H1 (cell line): ENCODE results near the gene PSMA2. TPM values are rescaled to one million over a fixed set of nuclear protein-coding genes. Genes with fewer than 3 reads are reported as not detected.

Source experiments
- CTCF ChIA-PET: fragments of 300-600 bp; sonication (Branson Sonifier 250); formaldehyde crosslinking; loops from one replicate; lab custom pipeline; 2021; ENCODE audit not compliant: partially characterized antibody; lab: Charles Lee
- POLR2A ChIA-PET: fragments of 300-600 bp; sonication (Branson Sonifier 250); formaldehyde crosslinking; loops from one replicate; lab custom pipeline; 2021; ENCODE audit warnings: inconsistent platforms; ENCODE audit not compliant: partially characterized antibody; lab: Charles Lee
- DNase-seq, 2 experiments: peaks; one replicate each; pipeline versions ENCODE4 v3.0.0 to v3.0.0-alpha.2; 2010 to 2022; ENCODE audit warnings: low spot score in 2 of 2, low read depth in 1 of 2, mixed read lengths in 1 of 2
- FAIRE-seq: peaks from 2 replicates; lab custom pipeline; 2011; peaks lifted over from hg19 to GRCh38; lab: Jason Lieb, UNC
- H2AFZ ChIP-seq: 2 replicates; pipeline ENCODE4 v1.8.1; 2012; ENCODE audit warnings: low read length, inconsistent platforms
- H2AK5ac ChIP-seq: 2 replicates; pipeline ENCODE4 v1.6.1; 2013; ENCODE audit warnings: low read depth, low read length
- H2BK120ac ChIP-seq: replicated peaks from 2 replicates; pipeline ENCODE3; 2013; ENCODE audit warnings: low read depth, low read length, inconsistent platforms
- H2BK12ac ChIP-seq: 2 replicates; pipeline ENCODE4 v1.6.1; 2013; ENCODE audit warnings: low read depth, low read length
- H2BK15ac ChIP-seq: 2 replicates; pipeline ENCODE4 v1.6.1; 2013; ENCODE audit warnings: low read length
- H2BK20ac ChIP-seq: 2 replicates; pipeline ENCODE4 v1.6.1; 2013; ENCODE audit warnings: low read length
- H2BK5ac ChIP-seq: 2 replicates; pipeline ENCODE4 v1.6.1; 2013; ENCODE audit warnings: low read depth, low read length
- H3K14ac ChIP-seq: 2 replicates; pipeline ENCODE4 v1.6.1; 2013; ENCODE audit warnings: inconsistent platforms; ENCODE audit not compliant: insufficient read length
- H3K18ac ChIP-seq: 2 replicates; pipeline ENCODE4 v1.6.1; 2013; ENCODE audit warnings: low read length; ENCODE audit errors: extremely low read depth
- H3K23ac ChIP-seq: 2 replicates; pipeline ENCODE4 v1.6.1; 2013; ENCODE audit warnings: inconsistent platforms; ENCODE audit not compliant: insufficient read length
- H3K23me2 ChIP-seq: 2 replicates; pipeline ENCODE4 v1.6.1; 2013; ENCODE audit warnings: low read depth, low read length
- H3K27ac ChIP-seq: 2 replicates; pipeline ENCODE4 v1.6.1; 2011; ENCODE audit warnings: low read depth, low read length, inconsistent platforms
- H3K27me3 ChIP-seq, 4 experiments: replicated peaks in 1 of 4; 1 replicate in 1 of 4; 2 replicates in 3 of 4; pipeline versions ENCODE4 v1.6.1 to v1.8.1; 2011 to 2013; ENCODE audit warnings: low read length in 3 of 4, mild to moderate bottlenecking in 3 of 4, inconsistent platforms in 2 of 4, mixed read lengths in 2 of 4, moderate library complexity in 1 of 4; ENCODE audit not compliant: control insufficient read depth in 3 of 4, insufficient read depth in 3 of 4; ENCODE audit errors: extremely low read depth in 1 of 4
- H3K36me3 ChIP-seq, 4 experiments: 2 replicates each; pipeline versions ENCODE4 v1.6.1 to v1.8.1; 2011 to 2013; ENCODE audit warnings: mild to moderate bottlenecking in 4 of 4, low read length in 3 of 4, moderate library complexity in 2 of 4, control low read depth in 1 of 4, inconsistent platforms in 1 of 4; ENCODE audit not compliant: insufficient read depth in 4 of 4, control insufficient read depth in 2 of 4
- H3K4ac ChIP-seq: replicated peaks from 2 replicates; pipeline ENCODE3; 2013; ENCODE audit warnings: low read length, low read depth, mixed read lengths, inconsistent platforms; ENCODE audit not compliant: insufficient read length
- H3K4me1 ChIP-seq, 4 experiments: replicated peaks in 1 of 4; 1 replicate in 1 of 4; 2 replicates in 3 of 4; pipeline versions ENCODE4 v1.6.1 to v1.8.1; 2011 to 2013; ENCODE audit warnings: low read length in 3 of 4, inconsistent platforms in 2 of 4, mixed read lengths in 1 of 4; ENCODE audit not compliant: insufficient read depth in 4 of 4, control insufficient read depth in 3 of 4
- H3K4me2 ChIP-seq, 2 experiments: 2 replicates each; pipeline versions ENCODE4 v1.6.1 to v1.8.1; 2011 to 2013; ENCODE audit warnings: low read depth in 2 of 2, low read length in 2 of 2, control low read depth in 1 of 2, inconsistent platforms in 1 of 2, mild to moderate bottlenecking in 1 of 2; ENCODE audit not compliant: insufficient read depth in 1 of 2
- H3K4me3 ChIP-seq, 4 experiments: fragments of 200-600, 300-600 bp in 1 of 4; sonication (generic), shearing (Covaris generic), sonication (Bioruptor Twin) in 1 of 4; 2 replicates each; pipeline versions ENCODE4 v1.5.1 to v1.8.1; 2011 to 2016; ENCODE audit warnings: low read length in 4 of 4, low read depth in 3 of 4, control low read depth in 2 of 4, inconsistent platforms in 2 of 4, mild to moderate bottlenecking in 2 of 4, mixed read lengths in 1 of 4, moderate library complexity in 1 of 4; ENCODE audit not compliant: insufficient read depth in 2 of 4; ENCODE audit errors: extremely low read depth in 1 of 4
- H3K56ac ChIP-seq: replicated peaks from 2 replicates; pipeline ENCODE3; 2013; ENCODE audit warnings: low read depth, mild to moderate bottlenecking, mixed read lengths, low read length, inconsistent platforms; ENCODE audit not compliant: insufficient read length
- H3K79me1 ChIP-seq: 2 replicates; pipeline ENCODE4 v1.6.1; 2013; ENCODE audit warnings: low read depth, low read length, control low read depth
- H3K79me2 ChIP-seq, 2 experiments: 2 replicates each; pipeline versions ENCODE4 v1.6.1 to v1.8.1; 2012 to 2013; ENCODE audit warnings: low read length in 2 of 2, mild to moderate bottlenecking in 2 of 2, inconsistent platforms in 1 of 2; ENCODE audit not compliant: insufficient read depth in 2 of 2, control insufficient read depth in 1 of 2
- H3K9ac ChIP-seq, 4 experiments: replicated peaks in 1 of 4; 1 replicate in 1 of 4; 2 replicates in 3 of 4; pipeline versions ENCODE4 v1.6.1 to v1.8.1; 2011 to 2013; ENCODE audit warnings: low read depth in 3 of 4, low read length in 3 of 4, control low read depth in 2 of 4, mild to moderate bottlenecking in 2 of 4, moderate library complexity in 2 of 4, inconsistent platforms in 1 of 4; ENCODE audit errors: extremely low read depth in 1 of 4
- H3K9me3 ChIP-seq, 2 experiments: 2 replicates each; pipeline versions ENCODE4 v1.6.1 to v1.8.1; 2012 to 2013; ENCODE audit warnings: mild to moderate bottlenecking in 2 of 2, moderate library complexity in 2 of 2, control low read depth in 1 of 2, inconsistent platforms in 1 of 2, low read depth in 1 of 2, low read length in 1 of 2, mixed read lengths in 1 of 2; ENCODE audit not compliant: insufficient read depth in 2 of 2
- H4K20me1 ChIP-seq, 2 experiments: replicated peaks in 1 of 2; 2 replicates each; pipeline versions ENCODE3 to v1.8.1; 2011 to 2013; ENCODE audit warnings: inconsistent platforms in 2 of 2, low read length in 2 of 2, mild to moderate bottlenecking in 1 of 2; ENCODE audit not compliant: insufficient read depth in 2 of 2, control insufficient read depth in 1 of 2
- H4K5ac ChIP-seq: 2 replicates; pipeline ENCODE4 v1.6.1; 2013; ENCODE audit warnings: low read length, low read depth, mixed read lengths, inconsistent platforms; ENCODE audit not compliant: insufficient read length
- H4K8ac ChIP-seq: 2 replicates; pipeline ENCODE4 v1.8.0; 2013; ENCODE audit warnings: mild to moderate bottlenecking, moderate library complexity, low read length, inconsistent platforms; ENCODE audit not compliant: insufficient read depth; ENCODE audit errors: extremely low read depth
- H4K91ac ChIP-seq: replicated peaks from 2 replicates; pipeline ENCODE3; 2013; ENCODE audit warnings: low read length, mixed read lengths, inconsistent platforms; ENCODE audit not compliant: insufficient read length
- ATF2 ChIP-seq: IDR thresholded peaks from 2 replicates; pipeline ENCODE4 v1.6.1; 2012; ENCODE audit warnings: low read length, inconsistent platforms
- CBX5 ChIP-seq: fragments of 300-800, 300-1000 bp; sonication (generic); IDR thresholded peaks from 2 replicates; pipeline ENCODE4 v1.7.1; 2016; ENCODE audit warnings: antibody characterized with exemption, low read length, low read depth
- EZH2 ChIP-seq: fragments of 200-600 bp; sonication (generic); IDR thresholded peaks from 2 replicates; pipeline ENCODE4 v1.7.1; 2012; ENCODE audit warnings: low read depth, mild to moderate bottlenecking, moderate library complexity, low read length, inconsistent platforms; ENCODE audit not compliant: severe bottlenecking
- JUN ChIP-seq: IDR thresholded peaks from 2 replicates; pipeline ENCODE4 v1.6.1; 2011; ENCODE audit warnings: low read depth, mild to moderate bottlenecking, improper control_type of control experiment, low read length
- JUND ChIP-seq: IDR thresholded peaks from 2 replicates; pipeline ENCODE4 v1.6.1; 2011; ENCODE audit warnings: mild to moderate bottlenecking, improper control_type of control experiment, low read length
- NANOG ChIP-seq: IDR thresholded peaks from 2 replicates; pipeline ENCODE4 v1.6.1; 2011; ENCODE audit warnings: low read length, low read depth, mild to moderate bottlenecking, inconsistent platforms; ENCODE audit not compliant: insufficient read depth, poor library complexity, severe bottlenecking
- POU5F1 ChIP-seq: IDR thresholded peaks from 2 replicates; pipeline ENCODE4 v1.6.1; 2011; ENCODE audit warnings: low read depth, mild to moderate bottlenecking, low read length, moderate library complexity
- SIN3A ChIP-seq, 2 experiments: IDR thresholded peaks in 1 of 2; conservative IDR thresholded peaks in 1 of 2; 2 replicates each; pipeline ENCODE4 v1.6.1; 2011 to 2012; ENCODE audit warnings: low read length in 2 of 2, improper control_type of control experiment in 1 of 2, low read depth in 1 of 2, mild to moderate bottlenecking in 1 of 2
- SP4 ChIP-seq: IDR thresholded peaks from 2 replicates; pipeline ENCODE4 v1.6.1; 2012; ENCODE audit warnings: low read length, inconsistent platforms
- YY1 ChIP-seq: IDR thresholded peaks from 2 replicates; pipeline ENCODE4 v1.6.1; 2011; ENCODE audit warnings: low read depth, mild to moderate bottlenecking, low read length
- WGBS, 2 experiments: shearing (Covaris generic) in 1 of 2; methylation state at CpG; one replicate each; pipeline versions ENCODE4 v1.1.6 to v1.1.7; 2013 to 2015; ENCODE audit warnings: low lambda C conversion rate in 2 of 2, mixed read lengths in 2 of 2, inconsistent platforms in 1 of 2, low coverage in 1 of 2, missing lambda C conversion rate in 1 of 2; ENCODE audit not compliant: insufficient replicate concordance in 2 of 2, insufficient coverage in 1 of 2, insufficient read length in 1 of 2; ENCODE audit errors: extremely low coverage in 1 of 2, missing lambda C conversion rate in 1 of 2; 5-methylcytosine and 5-hydroxymethylcytosine counted together
- polyA plus RNA-seq, 7 experiments: library from polyadenylated mRNA; depleted of rRNA in 3 of 7; stranded (reverse) in 5 of 7; unstranded in 2 of 7; fragments of >200 nt in 5 of 7; fragments of 200-250 nt in 2 of 7; gene quantifications; 1 replicate in 5 of 7; 2 replicates in 1 of 7; 4 replicates in 1 of 7; pipeline versions ENCODE4 v1.2.1 to v1.2.3, GENCODE V29; 2011 to 2013; ENCODE audit warnings: missing spikeins in 2 of 7, mixed read lengths in 2 of 7
- total RNA-seq: library from RNA; stranded (reverse); fragmentation: NEBNext Ultra II Directional; extraction: Animal tissue kit (Norgen Biotek cat#: 25700); gene quantifications from 2 replicates; pipeline ENCODE4 v1.2.1, GENCODE V29; 2021
- TF ChIP-seq, protein P1 (sequence below): IDR thresholded peaks from 2 replicates; pipeline ENCODE4 v1.6.1; 2011; ENCODE audit warnings: low read depth, mild to moderate bottlenecking, low read length; ENCODE audit not compliant: insufficient read depth

The PSMA2 gene
- total and polyA plus RNA-seq, 2 of the 8 experiments (the other 6 are each of a cell fraction or from before 2014, with no cell fraction given) = 211 to 259 TPM

- H3K27me3 ChIP-seq = no peaks in the 10 kb centered on the region
- no peak overlapping the region for H3K9ac ChIP-seq
- H4K5ac ChIP-seq = no peak overlapping the region
- H4K20me1 ChIP-seq = no peaks in the 10 kb centered on the region
- CTCF ChIA-PET = interaction anchor here (0.6 to 2.3 kb wide), 2 partner anchors 9 to 332 kb away, joined by 3 to 7 read pairs; no protein-coding TSS in a partner anchor
- no peak overlapping the region for H2BK5ac ChIP-seq
- H3K4me3 ChIP-seq = no peak overlapping the region
- H2AK5ac ChIP-seq = no peak overlapping the region
- H3K56ac ChIP-seq = no peak overlapping the region
- no peak overlapping the region for H2BK20ac ChIP-seq
- H3K14ac ChIP-seq = no peak overlapping the region
- no peak overlapping the region for H3K27ac ChIP-seq
- H3K18ac ChIP-seq = no peak overlapping the region
- H2BK15ac ChIP-seq = no peak overlapping the region
- WGBS, 2 experiments = 65% methylated on average over 3 of the region's 3 CpGs; no CpG with 5 or more reads in 1 of the 2 experiments
- H3K4ac ChIP-seq = no peak overlapping the region
- no peaks in the 10 kb centered on the region for H3K23me2 ChIP-seq
- H3K79me1 ChIP-seq = no peaks in the 10 kb centered on the region
- POLR2A ChIA-PET = no interaction called here
- H2BK120ac ChIP-seq = no peak overlapping the region
- no peaks in the 10 kb centered on the region for H3K4me1 ChIP-seq
- H3K4me2 ChIP-seq = no peak overlapping the region
- H3K9me3 ChIP-seq = no peaks in the 10 kb centered on the region; a peak in 1 of 4 replicates
- TF ChIP-seq JUN = no peak
- no peak for TF ChIP-seq SIN3A (conservative IDR thresholded peaks at IDR 0.05 in 1 of 2, IDR thresholded peaks at IDR 0.05 in 1 of 2; ENCODE audit: low read depth in 1 of 2, low read length in 2 of 2)
- no peak for TF ChIP-seq NANOG
- TF ChIP-seq SP4 = no peak
- TF ChIP-seq EZH2 = no peak
- TF ChIP-seq JUND = no peak
- TF ChIP-seq POU5F1 = no peak
- TF ChIP-seq, protein P1, sequence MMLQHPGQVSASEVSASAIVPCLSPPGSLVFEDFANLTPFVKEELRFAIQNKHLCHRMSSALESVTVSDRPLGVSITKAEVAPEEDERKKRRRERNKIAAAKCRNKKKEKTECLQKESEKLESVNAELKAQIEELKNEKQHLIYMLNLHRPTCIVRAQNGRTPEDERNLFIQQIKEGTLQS = no peak
- no peak for TF ChIP-seq CBX5
- TF ChIP-seq YY1 = no peak
- no peak for TF ChIP-seq ATF2
- H4K91ac ChIP-seq = no peak overlapping the region
- FAIRE-seq (no peak), DNase-seq (no peak)
- no peak overlapping the region for H4K8ac ChIP-seq
- no peaks in the 10 kb centered on the region for H3K36me3 ChIP-seq
- no peaks in the 10 kb centered on the region for H3K79me2 ChIP-seq
- H3K23ac ChIP-seq = no peak overlapping the region
- no peak overlapping the region for H2BK12ac ChIP-seq
- no peak overlapping the region for H2AFZ ChIP-seq
Observed at GRCh38 chr7:42950417-42950816, 18.4 kb upstream of the PSMA2 start.
